MM.1S (cell line): Measurements from ENCODE around the gene SGCD.

Experiments used
- DNase-seq: peaks from one replicate; pipeline ENCODE4 v3.0.0-alpha.2; 2015
- H2AFZ ChIP-seq: fragments of 300-600 bp; sonication (generic); 2 replicates; pipeline ENCODE4 v1.6.0; 2016; ENCODE audit warnings: antibody characterized with exemption, low read length
- H3F3A ChIP-seq: fragments of 300-600 bp; sonication (generic); 2 replicates; pipeline ENCODE4 v1.6.1; 2016; ENCODE audit warnings: mild to moderate bottlenecking, antibody characterized with exemption, low read length, moderate library complexity, mixed read lengths; ENCODE audit not compliant: insufficient read depth
- H3K27ac ChIP-seq: fragments of 300-600 bp; sonication (generic); 2 replicates; pipeline ENCODE4 v1.5.1; 2016; ENCODE audit warnings: mild to moderate bottlenecking, low read length
- H3K27me3 ChIP-seq: fragments of 300-600 bp; sonication (generic); replicated peaks from 2 replicates; pipeline ENCODE4 v1.6.0; 2016; ENCODE audit warnings: low read length; ENCODE audit not compliant: insufficient read depth
- H3K36me3 ChIP-seq: fragments of 300-600 bp; sonication (generic); replicated peaks from 2 replicates; pipeline ENCODE4 v1.6.1; 2016; ENCODE audit warnings: mild to moderate bottlenecking, low read length, mixed read lengths; ENCODE audit not compliant: insufficient read depth
- H3K4me1 ChIP-seq: fragments of 300-600 bp; sonication (generic); 2 replicates; pipeline ENCODE4 v1.6.1; 2016; ENCODE audit warnings: low read length, mixed read lengths
- H3K4me2 ChIP-seq: fragments of 300-600 bp; sonication (generic); 2 replicates; pipeline ENCODE4 v1.6.0; 2016; ENCODE audit warnings: low read depth, low read length
- H3K4me3 ChIP-seq: fragments of 300-600 bp; sonication (generic); 2 replicates; pipeline ENCODE4 v1.5.1; 2016; ENCODE audit warnings: low read length, mixed read lengths
- H3K79me2 ChIP-seq: fragments of 300-600 bp; sonication (generic); 2 replicates; pipeline ENCODE4 v1.6.1; 2016; ENCODE audit warnings: mixed run types, low read length, mixed read lengths
- H3K9ac ChIP-seq: fragments of 300-600 bp; sonication (generic); 2 replicates; pipeline ENCODE4 v1.6.1; 2016; ENCODE audit warnings: low read length, mixed read lengths
- H3K9me2 ChIP-seq: fragments of 300-600 bp; sonication (generic); replicated peaks from 2 replicates; pipeline ENCODE4 v1.6.1; 2016; ENCODE audit warnings: mild to moderate bottlenecking, low read length, mixed read lengths; ENCODE audit not compliant: insufficient read depth
- H3K9me3 ChIP-seq: fragments of 300-600 bp; sonication (generic); replicated peaks from 2 replicates; pipeline ENCODE4 v1.6.1; 2016; ENCODE audit warnings: mild to moderate bottlenecking, low read length, mixed read lengths; ENCODE audit not compliant: insufficient read depth
- H4K20me1 ChIP-seq: fragments of 300-600 bp; sonication (generic); 2 replicates; pipeline ENCODE4 v1.6.1; 2016; ENCODE audit warnings: mild to moderate bottlenecking, low read length, moderate library complexity, mixed read lengths; ENCODE audit not compliant: insufficient read depth
- EZH2 ChIP-seq: fragments of 300-600 bp; sonication (generic); optimal IDR thresholded peaks from 2 replicates; pipeline ENCODE3; 2017; ENCODE audit warnings: low read depth, mild to moderate bottlenecking, antibody characterized with exemption, low read length, mixed read lengths
- EZH2phosphoT487 ChIP-seq: fragments of 300-600 bp; sonication (generic); IDR thresholded peaks from 2 replicates; pipeline ENCODE4 v1.6.1; 2018; ENCODE audit warnings: antibody characterized with exemption, low read length
- TF ChIP-seq, protein P1 (sequence below): fragments of 300-600 bp; sonication (generic); IDR thresholded peaks from 2 replicates; pipeline ENCODE4 v1.5.1; 2016; ENCODE audit warnings: antibody characterized with exemption, low read length, mixed read lengths

Gene SGCD

DNA sequence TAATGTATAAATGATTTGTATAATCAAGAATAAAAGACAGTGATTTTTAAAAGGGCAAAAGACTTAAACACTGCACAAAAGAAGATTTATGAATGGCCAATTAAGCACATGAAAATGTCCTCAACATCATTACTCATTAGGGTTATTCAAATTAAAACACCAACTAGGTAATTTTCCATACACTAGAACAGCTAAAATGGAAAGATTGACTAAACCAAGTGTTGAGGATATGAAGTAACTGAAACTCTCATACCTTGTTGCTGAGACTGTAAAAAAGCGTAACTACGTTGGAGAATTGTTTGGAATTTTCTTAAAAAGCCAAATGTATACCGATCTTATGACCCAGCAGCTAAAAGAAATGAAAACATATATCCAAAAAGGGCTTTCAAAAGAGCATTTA is 144.9 kb downstream of the SGCD start:
- H4K20me1 ChIP-seq, result no peaks in the 10 kb centered on the region
- H3K36me3 ChIP-seq, result no peaks in the 10 kb centered on the region
- TF ChIP-seq EZH2phosphoT487 (no peak), EZH2 (no peak)
- H3K9me2 ChIP-seq, result no peaks in the 10 kb centered on the region
- no peak overlapping the region for H3K4me3 ChIP-seq
- no peak overlapping the region for H2AFZ ChIP-seq
- no peak for DNase-seq
- no peaks in the 10 kb centered on the region for H3K4me1 ChIP-seq
- no peak overlapping the region for H3K4me2 ChIP-seq
- no peaks in the 10 kb centered on the region for H3K27me3 ChIP-seq
- H3K9me3 ChIP-seq, result no peaks in the 10 kb centered on the region
- H3K79me2 ChIP-seq, result no peaks in the 10 kb centered on the region
- H3F3A ChIP-seq, result no peaks in the 10 kb centered on the region
- H3K9ac ChIP-seq, result no peak overlapping the region
- no peak overlapping the region for H3K27ac ChIP-seq

GRCh38 chr5:156473269-156473908 is 146.4 kb downstream of the SGCD start:
- no peaks in the 10 kb centered on the region for H3K9me3 ChIP-seq
- H3K27ac ChIP-seq, result no peak overlapping the region
- no peaks in the 10 kb centered on the region for H3K9me2 ChIP-seq
- DNase-seq, result no peak
- no peaks in the 10 kb centered on the region for H3F3A ChIP-seq
- H3K79me2 ChIP-seq, result no peaks in the 10 kb centered on the region
- H2AFZ ChIP-seq, result no peak overlapping the region
- no peak overlapping the region for H3K4me2 ChIP-seq
- TF ChIP-seq EZH2phosphoT487, result no peak
- TF ChIP-seq, protein P1, sequence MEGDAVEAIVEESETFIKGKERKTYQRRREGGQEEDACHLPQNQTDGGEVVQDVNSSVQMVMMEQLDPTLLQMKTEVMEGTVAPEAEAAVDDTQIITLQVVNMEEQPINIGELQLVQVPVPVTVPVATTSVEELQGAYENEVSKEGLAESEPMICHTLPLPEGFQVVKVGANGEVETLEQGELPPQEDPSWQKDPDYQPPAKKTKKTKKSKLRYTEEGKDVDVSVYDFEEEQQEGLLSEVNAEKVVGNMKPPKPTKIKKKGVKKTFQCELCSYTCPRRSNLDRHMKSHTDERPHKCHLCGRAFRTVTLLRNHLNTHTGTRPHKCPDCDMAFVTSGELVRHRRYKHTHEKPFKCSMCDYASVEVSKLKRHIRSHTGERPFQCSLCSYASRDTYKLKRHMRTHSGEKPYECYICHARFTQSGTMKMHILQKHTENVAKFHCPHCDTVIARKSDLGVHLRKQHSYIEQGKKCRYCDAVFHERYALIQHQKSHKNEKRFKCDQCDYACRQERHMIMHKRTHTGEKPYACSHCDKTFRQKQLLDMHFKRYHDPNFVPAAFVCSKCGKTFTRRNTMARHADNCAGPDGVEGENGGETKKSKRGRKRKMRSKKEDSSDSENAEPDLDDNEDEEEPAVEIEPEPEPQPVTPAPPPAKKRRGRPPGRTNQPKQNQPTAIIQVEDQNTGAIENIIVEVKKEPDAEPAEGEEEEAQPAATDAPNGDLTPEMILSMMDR, result no peak
- TF ChIP-seq EZH2, result no peak
- no peaks in the 10 kb centered on the region for H3K36me3 ChIP-seq
- H3K4me3 ChIP-seq, result no peak overlapping the region
- no peak overlapping the region for H3K9ac ChIP-seq
- H3K27me3 ChIP-seq, result no peaks in the 10 kb centered on the region
- H4K20me1 ChIP-seq, result no peaks in the 10 kb centered on the region
- no peaks in the 10 kb centered on the region for H3K4me1 ChIP-seq

- TF ChIP-seq, protein P1, result no peak
- TF ChIP-seq EZH2 (no peak), EZH2phosphoT487 (no peak)
- Histone ChIP-seq H2AFZ (no peak overlapping the region), H3F3A (no peaks in the 10 kb centered on the region), H3K4me2 (no peak overlapping the region), H3K4me1 (no peaks in the 10 kb centered on the region), H3K9me2 (no peaks in the 10 kb centered on the region), H3K4me3 (no peak overlapping the region), H3K27ac (no peak overlapping the region), H3K79me2 (no peaks in the 10 kb centered on the region), H3K9ac (no peak overlapping the region), H4K20me1 (no peaks in the 10 kb centered on the region), H3K9me3 (no peaks in the 10 kb centered on the region), H3K27me3 (no peaks in the 10 kb centered on the region), H3K36me3 (no peaks in the 10 kb centered on the region)
- DNase-seq, result no peak
Observed at GRCh38 chr5:156474251-156474650, 147.3 kb downstream of the SGCD start.

GRCh38 chr5:156475182-156476157 is 148.5 kb downstream of the SGCD start:
- no peak for DNase-seq
- Histone ChIP-seq H3F3A (no peaks in the 10 kb centered on the region), H3K4me1 (no peaks in the 10 kb centered on the region), H3K27me3 (no peaks in the 10 kb centered on the region), H3K9me2 (no peaks in the 10 kb centered on the region), H2AFZ (no peak overlapping the region), H3K79me2 (no peaks in the 10 kb centered on the region), H3K4me2 (no peak overlapping the region), H4K20me1 (no peaks in the 10 kb centered on the region), H3K9ac (no peak overlapping the region), H3K36me3 (no peaks in the 10 kb centered on the region), H3K4me3 (no peak overlapping the region), H3K27ac (no peak overlapping the region), H3K9me3 (no peaks in the 10 kb centered on the region)
- TF ChIP-seq EZH2phosphoT487, result no peak
- TF ChIP-seq, protein P1, result no peak
- no peak for TF ChIP-seq EZH2
